ENCODE data around the gene RPUSD4. TPM values are rescaled to one million over a fixed set of nuclear protein-coding genes. Genes with fewer than 3 reads are reported as not detected.

Gene RPUSD4
- total RNA-seq, 1 experiment from 2014 or later, result 39.7 TPM

DNA sequence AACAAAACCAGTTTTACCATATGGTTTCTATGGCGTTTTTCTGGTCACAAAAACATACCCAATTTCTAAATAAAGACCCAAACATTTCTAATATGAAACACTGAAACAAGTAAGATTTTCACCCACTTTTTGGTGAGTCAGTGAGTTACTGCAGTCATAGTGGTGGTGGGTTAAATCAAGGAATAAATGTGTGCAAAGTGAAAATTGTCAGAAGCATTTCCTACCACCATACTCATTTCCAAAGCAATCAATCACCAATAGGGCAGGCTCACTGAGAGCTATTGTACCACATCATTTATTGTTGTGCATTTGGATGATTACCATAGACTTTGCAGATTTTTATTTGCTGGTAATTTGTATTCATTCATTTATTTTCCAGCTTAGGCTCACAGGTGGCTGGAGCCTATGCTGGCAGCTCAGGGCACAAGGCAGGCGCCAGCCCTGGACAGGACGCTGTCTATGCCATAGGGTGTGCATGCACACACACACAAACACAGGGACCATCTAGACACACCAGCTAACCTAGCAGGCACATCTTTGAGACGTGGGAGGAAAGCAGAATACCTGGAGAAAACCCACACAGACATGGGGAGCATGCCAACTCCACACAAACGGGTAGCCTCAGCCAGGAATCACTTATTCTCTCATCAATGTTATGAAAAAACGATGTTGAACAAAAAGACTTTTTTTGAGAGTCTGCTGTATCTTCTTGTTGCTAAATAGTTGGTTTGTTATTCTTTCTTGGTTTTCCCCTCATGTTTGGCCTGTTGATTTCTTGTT, 5.3 kb upstream of the RPUSD4 start:
- CTCF ChIA-PET, result no interaction called here
- intact Hi-C loops (cut with micrococcal nuclease), result loop anchor here (10.0 kb wide), 1 partner anchor 268 kb away; no protein-coding TSS in a partner anchor
- no peak for ATAC-seq

DNA sequence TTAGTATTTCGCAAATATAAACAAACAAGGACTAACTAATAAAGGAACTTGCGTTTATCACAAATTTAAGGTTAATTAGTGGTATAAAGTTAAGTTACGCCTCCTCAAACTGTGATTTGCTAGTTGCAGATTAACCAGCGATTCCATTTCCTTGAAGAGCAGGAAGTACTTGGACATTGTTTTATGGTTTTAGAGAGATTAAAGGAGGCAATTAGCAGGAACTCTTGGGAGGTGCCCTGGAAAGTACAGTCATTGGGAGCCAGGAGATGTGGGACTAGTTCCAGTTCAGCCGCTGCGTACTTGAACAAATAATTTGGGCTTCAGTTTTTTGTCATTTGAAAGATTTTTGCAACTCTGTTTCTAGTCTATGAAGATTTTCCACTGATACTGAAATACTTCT, 3.4 kb upstream of the RPUSD4 start:
- intact Hi-C loops (cut with micrococcal nuclease), result loop anchor here (10.0 kb wide), 1 partner anchor 270 kb away; no protein-coding TSS in a partner anchor
- H4K20me1 ChIP-seq (ENCODE audit: low read length), result 0 out of 2 replicates have a peak, but pooled peaks cover 10% of the 10 kb centered on the region
- no peak for DNase-seq

More for the DNA sequence above, 5.3 kb upstream of the RPUSD4 start:
- Histone ChIP-seq H3K4me2 (ENCODE audit: low read length) (no peak overlapping the region), H3K36me3 (ENCODE audit: low read depth, low read length) (no peaks in the 10 kb centered on the region), H3F3A (ENCODE audit: low read length, unreplicated experiment) (no peaks in the 10 kb centered on the region), H3K9me2 (replicated peaks; ENCODE audit: low read length) (no peaks in the 10 kb centered on the region), H2AFZ (ENCODE audit: low read length) (no peak overlapping the region), H3K9me3 (ENCODE audit: low read length) (no peaks in the 10 kb centered on the region), H3K27me3 (ENCODE audit: low read length) (no peaks in the 10 kb centered on the region), H3K9ac (ENCODE audit: low read length) (no peak overlapping the region), H3K4me1 (ENCODE audit: insufficient read depth, low read length) (peaks cover 13% of the 10 kb centered on the region), H3K4me3 (ENCODE audit: low read length) (no peak overlapping the region), H3K27ac (ENCODE audit: low read length) (no peak overlapping the region), H4K20me1 (ENCODE audit: low read length) (0 out of 2 replicates have a peak, but pooled peaks cover 6% of the 10 kb centered on the region), H3K79me2 (ENCODE audit: low read length) (peaks cover 94% of the 10 kb centered on the region)
- POLR2A ChIA-PET (ENCODE audit: unreplicated experiment), result interaction anchor here (0.5 to 0.6 kb wide), 3 partner anchors 12 to 190 kb away, joined by 3 to 4 read pairs (median 3); no protein-coding TSS in a partner anchor
- TF ChIP-seq EZH2 (IDR thresholded peaks at IDR 0.05; ENCODE audit: low read length, unreplicated experiment), result no peak
- TF ChIP-seq, protein P1, sequence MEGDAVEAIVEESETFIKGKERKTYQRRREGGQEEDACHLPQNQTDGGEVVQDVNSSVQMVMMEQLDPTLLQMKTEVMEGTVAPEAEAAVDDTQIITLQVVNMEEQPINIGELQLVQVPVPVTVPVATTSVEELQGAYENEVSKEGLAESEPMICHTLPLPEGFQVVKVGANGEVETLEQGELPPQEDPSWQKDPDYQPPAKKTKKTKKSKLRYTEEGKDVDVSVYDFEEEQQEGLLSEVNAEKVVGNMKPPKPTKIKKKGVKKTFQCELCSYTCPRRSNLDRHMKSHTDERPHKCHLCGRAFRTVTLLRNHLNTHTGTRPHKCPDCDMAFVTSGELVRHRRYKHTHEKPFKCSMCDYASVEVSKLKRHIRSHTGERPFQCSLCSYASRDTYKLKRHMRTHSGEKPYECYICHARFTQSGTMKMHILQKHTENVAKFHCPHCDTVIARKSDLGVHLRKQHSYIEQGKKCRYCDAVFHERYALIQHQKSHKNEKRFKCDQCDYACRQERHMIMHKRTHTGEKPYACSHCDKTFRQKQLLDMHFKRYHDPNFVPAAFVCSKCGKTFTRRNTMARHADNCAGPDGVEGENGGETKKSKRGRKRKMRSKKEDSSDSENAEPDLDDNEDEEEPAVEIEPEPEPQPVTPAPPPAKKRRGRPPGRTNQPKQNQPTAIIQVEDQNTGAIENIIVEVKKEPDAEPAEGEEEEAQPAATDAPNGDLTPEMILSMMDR (conservative IDR thresholded peaks at IDR 0.05; ENCODE audit: low read depth, low read length), result no peak
- TF ChIP-seq EZH2phosphoT487 (IDR thresholded peaks at IDR 0.05; ENCODE audit: borderline replicate concordance, low read length), result no peak
- no peak for DNase-seq
- no TSS peak for BruUV-seq (replicated peaks)

More for the DNA sequence above, 3.4 kb upstream of the RPUSD4 start:
- Histone ChIP-seq H3K27ac (ENCODE audit: low read length) (no peak overlapping the region), H3K9ac (ENCODE audit: low read length) (no peak overlapping the region), H3K4me1 (ENCODE audit: insufficient read depth, low read length) (peaks cover 20% of the 10 kb centered on the region), H3K4me2 (ENCODE audit: low read length) (no peak overlapping the region), H3K27me3 (ENCODE audit: low read length) (no peaks in the 10 kb centered on the region), H2AFZ (ENCODE audit: low read length) (no peak overlapping the region), H3K4me3 (ENCODE audit: low read length) (no peak overlapping the region), H3K79me2 (ENCODE audit: low read length) (peaks cover 90% of the 10 kb centered on the region), H3K36me3 (ENCODE audit: low read depth, low read length) (no peaks in the 10 kb centered on the region; the same call in 1 of the 2 replicates), H3F3A (ENCODE audit: low read length, unreplicated experiment) (no peaks in the 10 kb centered on the region), H3K9me2 (replicated peaks; ENCODE audit: low read length) (no peaks in the 10 kb centered on the region), H3K9me3 (ENCODE audit: low read length) (no peaks in the 10 kb centered on the region)
- no peak for ATAC-seq
- no peak for TF ChIP-seq EZH2 (IDR thresholded peaks at IDR 0.05; ENCODE audit: low read length, unreplicated experiment)
- no peak for TF ChIP-seq EZH2phosphoT487 (IDR thresholded peaks at IDR 0.05; ENCODE audit: borderline replicate concordance, low read length)
- TF ChIP-seq, protein P1 (conservative IDR thresholded peaks at IDR 0.05; ENCODE audit: low read depth, low read length), result no peak
- ChIA-PET POLR2A (ENCODE audit: unreplicated experiment) (no interaction called here), CTCF (no interaction called here)
- no TSS peak for BruUV-seq (replicated peaks)

All from PC-3 (cell line).